ENCODE measurements around the gene PLCD1. TPM values are rescaled to one million over a fixed set of nuclear protein-coding genes. Genes with fewer than 3 reads are reported as not detected.

Gene PLCD1
- total RNA-seq, 4 donors from 2014 or later: 30.2 to 55.4 (median 43.8) TPM

GRCh38 chr3:37997791-37998370, 31.6 kb downstream of the PLCD1 start:
- no peak overlapping the region for H3K4me3 ChIP-seq (ENCODE audit: low read depth, poor library complexity, severe bottlenecking)
- intact Hi-C loops (cut with DNase I; ENCODE audit: low total_unique reads): no loop called here
- DNase-seq (ENCODE audit: low spot score in 2 of 2): no peak
- 83 to 93% methylated on average over 5 to 6 of the region's 6 CpGs for WGBS, 2 donors
- TF ChIP-seq POLR2A (IDR thresholded peaks at IDR 0.05): no peak
- TF ChIP-seq, protein P1, sequence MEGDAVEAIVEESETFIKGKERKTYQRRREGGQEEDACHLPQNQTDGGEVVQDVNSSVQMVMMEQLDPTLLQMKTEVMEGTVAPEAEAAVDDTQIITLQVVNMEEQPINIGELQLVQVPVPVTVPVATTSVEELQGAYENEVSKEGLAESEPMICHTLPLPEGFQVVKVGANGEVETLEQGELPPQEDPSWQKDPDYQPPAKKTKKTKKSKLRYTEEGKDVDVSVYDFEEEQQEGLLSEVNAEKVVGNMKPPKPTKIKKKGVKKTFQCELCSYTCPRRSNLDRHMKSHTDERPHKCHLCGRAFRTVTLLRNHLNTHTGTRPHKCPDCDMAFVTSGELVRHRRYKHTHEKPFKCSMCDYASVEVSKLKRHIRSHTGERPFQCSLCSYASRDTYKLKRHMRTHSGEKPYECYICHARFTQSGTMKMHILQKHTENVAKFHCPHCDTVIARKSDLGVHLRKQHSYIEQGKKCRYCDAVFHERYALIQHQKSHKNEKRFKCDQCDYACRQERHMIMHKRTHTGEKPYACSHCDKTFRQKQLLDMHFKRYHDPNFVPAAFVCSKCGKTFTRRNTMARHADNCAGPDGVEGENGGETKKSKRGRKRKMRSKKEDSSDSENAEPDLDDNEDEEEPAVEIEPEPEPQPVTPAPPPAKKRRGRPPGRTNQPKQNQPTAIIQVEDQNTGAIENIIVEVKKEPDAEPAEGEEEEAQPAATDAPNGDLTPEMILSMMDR (IDR thresholded peaks at IDR 0.05): no peak

DNA sequence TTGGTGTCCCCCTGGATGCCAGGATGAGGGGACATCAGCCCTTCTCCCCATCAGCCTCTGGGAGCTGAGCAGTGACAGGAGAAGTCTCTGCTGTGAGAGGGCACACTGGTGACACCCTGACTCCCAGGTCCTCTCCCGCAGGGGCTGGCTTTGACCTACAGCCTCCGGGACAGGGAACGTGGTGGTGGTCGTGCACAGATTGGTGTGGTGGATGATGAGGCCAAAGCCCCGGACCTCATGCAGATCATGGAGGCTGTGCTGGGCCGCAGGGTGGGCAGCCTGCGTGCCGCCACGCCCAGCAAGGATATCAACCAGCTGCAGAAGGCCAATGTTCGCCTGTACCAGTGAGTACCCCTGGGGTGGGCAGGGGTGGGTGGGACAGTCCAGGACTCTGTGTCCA, 32.1 kb downstream of the PLCD1 start:
- DNase-seq (ENCODE audit: low spot score in 2 of 2): no peak
- intact Hi-C loops (cut with DNase I; ENCODE audit: low total_unique reads): no loop called here
- H3K4me3 ChIP-seq (ENCODE audit: low read depth, poor library complexity, severe bottlenecking): no peak overlapping the region
- TF ChIP-seq, protein P1 (IDR thresholded peaks at IDR 0.05): no peak
- TF ChIP-seq POLR2A (IDR thresholded peaks at IDR 0.05): no peak
- 83 to 91% methylated on average over 1 to 9 of the region's 10 CpGs for WGBS, 2 donors

GRCh38 chr3:37996785-37997301, 32.6 kb downstream of the PLCD1 start:
- TF ChIP-seq, protein P1 (IDR thresholded peaks at IDR 0.05): peak in 1 of 3 donors; percentile 80
- no peak for TF ChIP-seq POLR2A (IDR thresholded peaks at IDR 0.05)
- DNase-seq (ENCODE audit: low spot score in 2 of 2): peak; percentile 81 to 94
- intact Hi-C loops (cut with DNase I; ENCODE audit: low total_unique reads): no loop called here
- WGBS, 2 donors: 41 to 45% methylated on average over 7 of the region's 7 CpGs
- no peak overlapping the region for H3K4me3 ChIP-seq (ENCODE audit: low read depth, poor library complexity, severe bottlenecking)

- intact Hi-C loops (cut with DNase I; ENCODE audit: low total_unique reads): no loop called here
- DNase-seq (ENCODE audit: low spot score in 2 of 2): no peak
- WGBS, 2 donors: 83 to 85% methylated on average over 10 of the region's 10 CpGs
- TF ChIP-seq POLR2A (IDR thresholded peaks at IDR 0.05): no peak
- TF ChIP-seq, protein P1 (IDR thresholded peaks at IDR 0.05): no peak
- no peak overlapping the region for H3K4me3 ChIP-seq (ENCODE audit: low read depth, poor library complexity, severe bottlenecking)
These were observed 33.5 kb downstream of the PLCD1 start for GRCh38 chr3:37995652-37996641.

DNA sequence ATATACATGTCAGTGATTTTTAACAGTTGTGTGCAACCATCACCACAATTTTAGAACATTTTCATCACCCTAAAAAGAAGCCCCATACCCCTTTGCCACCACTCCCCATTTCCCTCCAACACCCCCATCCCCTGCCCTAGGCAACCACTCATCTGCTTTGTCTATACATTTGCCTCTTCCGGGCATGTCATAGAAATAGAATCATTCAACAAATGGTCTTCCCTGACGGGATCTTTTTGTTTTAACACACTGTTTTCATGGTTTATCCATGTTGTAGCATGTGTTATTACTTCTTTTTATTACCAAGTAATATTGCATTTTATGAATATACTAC, 34.8 kb downstream of the PLCD1 start:
- WGBS, 2 donors: 16 to 19% methylated on average over 2 of the region's 2 CpGs
- H3K4me3 ChIP-seq (ENCODE audit: low read depth, poor library complexity, severe bottlenecking): peak overlapping the region; percentile 46
- intact Hi-C loops (cut with DNase I; ENCODE audit: low total_unique reads): no loop called here
- no peak for TF ChIP-seq POLR2A (IDR thresholded peaks at IDR 0.05)
- TF ChIP-seq, protein P1 (IDR thresholded peaks at IDR 0.05): no peak
- DNase-seq (ENCODE audit: low spot score in 2 of 2): no peak
